ENCODE results near the gene ACTRT3.

ACTRT3 gene

DNA sequence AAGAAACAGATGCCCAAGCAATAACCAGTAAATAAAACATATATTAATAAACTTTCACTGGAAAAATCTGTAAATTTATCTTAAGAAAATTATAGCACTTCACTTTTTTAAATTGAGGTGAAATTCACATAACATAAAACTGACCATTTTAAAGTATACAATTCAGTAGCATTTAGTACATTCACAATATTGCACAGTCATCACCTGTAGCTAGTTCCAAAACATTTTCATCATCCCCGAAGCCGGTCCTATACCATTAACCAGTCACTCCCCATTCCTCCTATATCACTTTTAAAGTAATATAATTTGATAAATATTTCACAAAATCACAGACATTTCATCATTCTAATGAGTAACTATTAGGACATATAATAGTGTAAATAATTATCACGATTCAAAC is 35.3 kb upstream of the ACTRT3 start:
- Histone ChIP-seq H3K4me1 (ENCODE audit: low read depth, poor library complexity, severe bottlenecking) (no peaks in the 10 kb centered on the region), H3K79me2 (ENCODE audit: insufficient read depth, low read depth) (no peaks in the 10 kb centered on the region), H4K20me1 (ENCODE audit: insufficient read depth) (no peaks in the 10 kb centered on the region), H3K27me3 (ENCODE audit: insufficient read depth, low read depth) (no peaks in the 10 kb centered on the region), H3K27ac (no peak overlapping the region), H3K9ac (no peak overlapping the region), H3K4me2 (no peak overlapping the region), H2AFZ (ENCODE audit: low read depth) (no peak overlapping the region), H3K36me3 (ENCODE audit: insufficient read depth) (no peaks in the 10 kb centered on the region), H3K4me3 (IDR thresholded peaks at IDR 0.05; ENCODE audit: insufficient read depth, low read depth, low read length) (no peak overlapping the region)
- TF ChIP-seq, protein P1, sequence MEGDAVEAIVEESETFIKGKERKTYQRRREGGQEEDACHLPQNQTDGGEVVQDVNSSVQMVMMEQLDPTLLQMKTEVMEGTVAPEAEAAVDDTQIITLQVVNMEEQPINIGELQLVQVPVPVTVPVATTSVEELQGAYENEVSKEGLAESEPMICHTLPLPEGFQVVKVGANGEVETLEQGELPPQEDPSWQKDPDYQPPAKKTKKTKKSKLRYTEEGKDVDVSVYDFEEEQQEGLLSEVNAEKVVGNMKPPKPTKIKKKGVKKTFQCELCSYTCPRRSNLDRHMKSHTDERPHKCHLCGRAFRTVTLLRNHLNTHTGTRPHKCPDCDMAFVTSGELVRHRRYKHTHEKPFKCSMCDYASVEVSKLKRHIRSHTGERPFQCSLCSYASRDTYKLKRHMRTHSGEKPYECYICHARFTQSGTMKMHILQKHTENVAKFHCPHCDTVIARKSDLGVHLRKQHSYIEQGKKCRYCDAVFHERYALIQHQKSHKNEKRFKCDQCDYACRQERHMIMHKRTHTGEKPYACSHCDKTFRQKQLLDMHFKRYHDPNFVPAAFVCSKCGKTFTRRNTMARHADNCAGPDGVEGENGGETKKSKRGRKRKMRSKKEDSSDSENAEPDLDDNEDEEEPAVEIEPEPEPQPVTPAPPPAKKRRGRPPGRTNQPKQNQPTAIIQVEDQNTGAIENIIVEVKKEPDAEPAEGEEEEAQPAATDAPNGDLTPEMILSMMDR (conservative IDR thresholded peaks at IDR 0.05; ENCODE audit: low read depth, low read length), result no peak

DNA sequence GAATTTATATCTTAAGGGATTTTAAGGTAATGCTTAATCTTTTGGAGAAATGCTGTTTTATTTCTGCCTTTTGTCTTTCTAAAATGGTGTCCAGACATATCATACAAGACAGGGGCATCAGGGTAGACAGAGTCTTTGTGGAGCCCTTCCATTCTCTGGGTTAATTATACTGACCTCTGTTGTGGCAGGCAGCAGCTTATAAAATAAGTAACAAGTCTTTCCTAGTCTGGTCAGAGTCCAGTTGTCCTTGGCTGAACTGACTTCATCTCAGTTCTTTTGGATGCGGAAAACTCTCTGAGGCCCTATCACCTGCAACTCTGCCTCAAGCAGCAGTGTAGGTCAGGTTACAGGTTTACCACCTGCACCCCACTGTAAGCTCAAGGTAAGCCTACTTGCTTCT is 23.0 kb upstream of the ACTRT3 start:
- Histone ChIP-seq H4K20me1 (ENCODE audit: insufficient read depth) (no peaks in the 10 kb centered on the region), H3K79me2 (ENCODE audit: insufficient read depth, low read depth) (no peaks in the 10 kb centered on the region), H2AFZ (ENCODE audit: low read depth) (no peak overlapping the region), H3K9ac (no peak overlapping the region), H3K36me3 (ENCODE audit: insufficient read depth) (no peaks in the 10 kb centered on the region), H3K4me1 (ENCODE audit: low read depth, poor library complexity, severe bottlenecking) (no peaks in the 10 kb centered on the region), H3K27me3 (ENCODE audit: insufficient read depth, low read depth) (no peaks in the 10 kb centered on the region), H3K27ac (no peak overlapping the region), H3K4me3 (IDR thresholded peaks at IDR 0.05; ENCODE audit: insufficient read depth, low read depth, low read length) (no peak overlapping the region), H3K4me2 (no peak overlapping the region)
- TF ChIP-seq, protein P1 (conservative IDR thresholded peaks at IDR 0.05; ENCODE audit: low read depth, low read length), result no peak

DNA sequence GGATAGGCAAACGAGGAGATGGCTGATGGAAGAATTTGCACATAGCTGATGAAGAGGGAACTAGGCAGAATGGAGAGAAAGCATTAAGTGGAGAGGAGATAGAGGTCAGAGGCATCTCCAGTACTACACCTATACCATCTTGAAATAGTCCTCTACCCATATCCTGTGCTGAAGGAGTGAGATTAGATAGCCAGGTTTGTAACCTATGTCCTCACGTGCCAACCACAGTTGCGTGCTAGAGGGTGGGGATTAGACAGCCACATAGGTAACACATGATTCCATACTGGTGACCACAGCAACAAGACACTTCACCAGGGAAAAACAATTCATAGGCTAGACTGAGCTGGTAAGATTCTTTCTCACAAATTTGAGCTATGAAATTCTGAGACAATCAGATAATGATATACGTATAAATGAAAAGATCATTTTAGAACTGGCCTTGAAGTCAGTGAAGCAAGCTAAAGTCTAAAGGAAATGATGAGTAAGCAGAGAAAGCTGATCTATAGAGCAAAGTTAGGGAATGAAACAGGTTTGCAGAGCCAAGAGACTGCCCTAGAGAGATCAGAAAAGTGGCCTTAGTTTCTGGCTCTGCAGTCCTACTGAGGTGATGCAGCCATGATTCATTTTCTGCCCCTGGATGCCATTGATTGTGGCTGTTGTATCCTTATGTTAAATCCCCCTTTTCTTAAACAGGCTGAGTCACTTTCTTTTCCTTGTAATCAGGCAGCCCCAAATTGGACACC is 21.5 kb upstream of the ACTRT3 start:
- Histone ChIP-seq H3K36me3 (ENCODE audit: insufficient read depth) (no peaks in the 10 kb centered on the region), H2AFZ (ENCODE audit: low read depth) (no peak overlapping the region), H3K4me2 (no peak overlapping the region), H3K4me1 (ENCODE audit: low read depth, poor library complexity, severe bottlenecking) (peaks cover 5% of the 10 kb centered on the region), H4K20me1 (ENCODE audit: insufficient read depth) (no peaks in the 10 kb centered on the region), H3K4me3 (IDR thresholded peaks at IDR 0.05; ENCODE audit: insufficient read depth, low read depth, low read length) (no peak overlapping the region), H3K9ac (no peak overlapping the region), H3K79me2 (ENCODE audit: insufficient read depth, low read depth) (no peaks in the 10 kb centered on the region), H3K27me3 (ENCODE audit: insufficient read depth, low read depth) (no peaks in the 10 kb centered on the region), H3K27ac (no peak overlapping the region)
- TF ChIP-seq, protein P1 (conservative IDR thresholded peaks at IDR 0.05; ENCODE audit: low read depth, low read length), result no peak

DNA sequence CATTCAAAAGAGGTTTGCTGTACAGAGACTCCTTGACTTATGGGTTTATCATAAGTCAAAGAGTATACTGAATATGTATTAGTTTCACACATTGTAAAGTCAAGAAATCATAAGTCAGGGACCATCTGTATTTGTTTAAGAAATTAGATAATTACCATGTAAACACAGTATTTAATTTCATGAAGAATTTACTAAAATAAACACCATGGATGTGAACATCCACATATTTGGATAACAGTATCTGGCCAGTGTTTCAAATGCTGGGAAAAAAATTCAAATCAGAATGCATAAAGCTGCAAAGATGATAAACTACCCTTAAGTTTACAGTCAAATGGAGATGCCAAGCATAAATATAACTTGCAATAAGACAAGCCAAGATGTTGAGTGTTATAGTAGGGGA is 20.9 kb upstream of the ACTRT3 start:
- no peak overlapping the region for H3K4me3 ChIP-seq (IDR thresholded peaks at IDR 0.05; ENCODE audit: insufficient read depth, low read depth, low read length)
- H3K27me3 ChIP-seq (ENCODE audit: insufficient read depth, low read depth), result no peaks in the 10 kb centered on the region
- no peak overlapping the region for H2AFZ ChIP-seq (ENCODE audit: low read depth)
- H3K36me3 ChIP-seq (ENCODE audit: insufficient read depth), result no peaks in the 10 kb centered on the region
- H3K9ac ChIP-seq, result no peak overlapping the region
- H3K79me2 ChIP-seq (ENCODE audit: insufficient read depth, low read depth), result no peaks in the 10 kb centered on the region
- no peak overlapping the region for H3K4me2 ChIP-seq
- H3K4me1 ChIP-seq (ENCODE audit: low read depth, poor library complexity, severe bottlenecking), result peaks cover 5% of the 10 kb centered on the region
- H3K27ac ChIP-seq, result no peak overlapping the region
- H4K20me1 ChIP-seq (ENCODE audit: insufficient read depth), result no peaks in the 10 kb centered on the region
- TF ChIP-seq, protein P1 (conservative IDR thresholded peaks at IDR 0.05; ENCODE audit: low read depth, low read length), result no peak
